Stomach smooth muscle (tissue), 2 donors: ENCODE measurements around the gene TLX1.

Source experiments
- H3K27ac ChIP-seq: one replicate; pipeline ENCODE4 v1.7.0; 2013; ENCODE audit warnings: mild to moderate bottlenecking, low read length, inconsistent platforms
- H3K27me3 ChIP-seq, 2 donors: one replicate each; pipeline ENCODE4 v1.7.0; 2013; ENCODE audit warnings: low read length in 2 of 2; ENCODE audit not compliant: insufficient read depth in 2 of 2, control insufficient read depth in 1 of 2
- H3K36me3 ChIP-seq, 2 donors: one replicate each; pipeline ENCODE4 v1.7.0; 2013; ENCODE audit warnings: low read length in 2 of 2; ENCODE audit not compliant: control insufficient read depth in 2 of 2, insufficient read depth in 2 of 2
- H3K4me1 ChIP-seq: one replicate; pipeline ENCODE4 v1.7.0; 2013; ENCODE audit warnings: low read length; ENCODE audit not compliant: control insufficient read depth, insufficient read depth
- H3K4me3 ChIP-seq, 2 donors: one replicate each; pipeline ENCODE4 v1.7.0; 2013; ENCODE audit warnings: low read length in 2 of 2
- H3K9ac ChIP-seq, 2 donors: one replicate each; pipeline ENCODE4 v1.7.0; 2013; ENCODE audit warnings: low read length in 2 of 2, mild to moderate bottlenecking in 1 of 2
- H3K9me3 ChIP-seq, 2 donors: one replicate each; pipeline ENCODE4 v1.7.0; 2013; ENCODE audit warnings: low read length in 2 of 2; ENCODE audit not compliant: control insufficient read depth in 2 of 2
- donor health status: healthy.
- donor health status: Pancreatic carcinoma.

The TLX1 gene

GRCh38 chr10:101095550-101096213, 35.4 kb upstream of the TLX1 start:
- Histone ChIP-seq H3K36me3 (no peaks in the 10 kb centered on the region), H3K4me3 (no peak overlapping the region), H3K9ac (no peak overlapping the region), H3K27ac (no peak overlapping the region), H3K27me3 (peaks cover 43 to 59% of the 10 kb centered on the region in 2 donors), H3K9me3 (peaks cover 0 to 7% of the 10 kb centered on the region in 2 donors), H3K4me1 (no peaks in the 10 kb centered on the region)

DNA sequence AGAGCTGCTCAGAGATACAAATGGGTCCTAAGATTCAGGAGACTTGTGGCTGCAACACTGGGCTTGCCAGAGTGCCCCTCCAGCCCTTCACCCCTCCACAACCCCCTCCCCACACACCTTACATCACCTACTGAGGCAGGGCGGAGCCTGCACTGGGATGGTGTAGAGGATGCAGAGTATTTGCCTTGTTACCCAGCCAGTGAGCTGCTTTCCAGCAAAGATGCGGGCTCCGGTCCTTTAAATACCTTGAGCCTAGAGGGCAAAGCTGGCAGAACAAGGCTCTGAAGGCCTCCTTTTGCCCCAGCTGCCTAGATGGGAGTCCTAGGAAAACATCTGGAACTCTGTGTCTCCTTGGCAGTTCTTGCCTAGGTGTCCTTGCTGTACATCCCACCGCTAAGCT, 34.7 kb upstream of the TLX1 start:
- H3K27ac ChIP-seq: no peak overlapping the region
- H3K4me1 ChIP-seq: no peaks in the 10 kb centered on the region
- H3K36me3 ChIP-seq: no peaks in the 10 kb centered on the region
- no peak overlapping the region for H3K9ac ChIP-seq
- peaks cover 0 to 7% of the 10 kb centered on the region in 2 donors for H3K9me3 ChIP-seq
- peaks cover 36 to 56% of the 10 kb centered on the region in 2 donors for H3K27me3 ChIP-seq
- no peak overlapping the region for H3K4me3 ChIP-seq

DNA sequence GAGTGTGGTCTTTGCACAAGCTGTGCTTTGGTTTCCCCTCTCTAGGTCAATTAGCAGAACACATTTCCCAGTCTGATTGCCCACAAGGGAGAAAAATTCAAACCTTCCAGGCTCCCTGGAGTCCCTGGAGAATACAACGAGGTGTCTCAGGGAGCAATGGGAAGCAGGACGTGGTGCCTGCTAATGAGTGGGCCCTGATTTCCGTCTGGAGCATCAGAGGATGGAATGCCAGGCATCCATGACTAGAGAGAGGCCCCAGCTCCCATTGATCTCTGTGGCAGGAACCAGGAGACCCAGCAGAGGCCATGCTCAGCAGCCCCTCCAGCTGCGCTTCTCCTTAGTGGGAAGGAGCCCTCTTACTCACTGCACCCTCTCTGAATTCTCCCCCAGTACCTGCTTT, 33.2 kb upstream of the TLX1 start:
- H3K9ac ChIP-seq: no peak overlapping the region
- H3K27ac ChIP-seq: no peak overlapping the region
- no peaks in the 10 kb centered on the region for H3K36me3 ChIP-seq
- peaks cover 0 to 7% of the 10 kb centered on the region in 2 donors for H3K9me3 ChIP-seq
- no peak overlapping the region for H3K4me3 ChIP-seq
- peaks cover 30 to 54% of the 10 kb centered on the region in 2 donors for H3K27me3 ChIP-seq
- H3K4me1 ChIP-seq: no peaks in the 10 kb centered on the region

DNA sequence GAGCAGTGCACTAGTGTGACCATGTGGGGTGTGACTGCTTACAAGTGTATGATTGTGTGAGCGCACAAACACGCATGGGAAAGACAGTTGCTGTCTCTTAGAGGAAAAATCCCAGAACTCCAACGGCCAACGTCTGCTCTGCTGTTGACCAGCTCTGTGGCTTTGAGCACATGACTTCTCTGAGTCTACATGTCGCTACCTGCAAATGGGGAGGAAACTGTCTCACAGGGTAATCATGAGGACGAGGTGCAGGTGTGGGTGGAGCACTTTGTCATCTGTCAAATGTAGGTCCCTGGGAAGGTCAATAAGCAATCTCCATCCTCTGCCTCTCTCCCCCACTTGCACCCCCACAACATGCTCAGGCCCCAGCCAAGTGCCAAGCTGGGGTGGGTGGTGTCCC, 31.2 kb upstream of the TLX1 start:
- Histone ChIP-seq H3K9ac (no peak overlapping the region), H3K27ac (no peak overlapping the region), H3K36me3 (no peaks in the 10 kb centered on the region), H3K27me3 (peaks cover 18 to 44% of the 10 kb centered on the region in 2 donors), H3K9me3 (peaks cover 0 to 7% of the 10 kb centered on the region in 2 donors), H3K4me3 (no peak overlapping the region), H3K4me1 (no peaks in the 10 kb centered on the region)

DNA sequence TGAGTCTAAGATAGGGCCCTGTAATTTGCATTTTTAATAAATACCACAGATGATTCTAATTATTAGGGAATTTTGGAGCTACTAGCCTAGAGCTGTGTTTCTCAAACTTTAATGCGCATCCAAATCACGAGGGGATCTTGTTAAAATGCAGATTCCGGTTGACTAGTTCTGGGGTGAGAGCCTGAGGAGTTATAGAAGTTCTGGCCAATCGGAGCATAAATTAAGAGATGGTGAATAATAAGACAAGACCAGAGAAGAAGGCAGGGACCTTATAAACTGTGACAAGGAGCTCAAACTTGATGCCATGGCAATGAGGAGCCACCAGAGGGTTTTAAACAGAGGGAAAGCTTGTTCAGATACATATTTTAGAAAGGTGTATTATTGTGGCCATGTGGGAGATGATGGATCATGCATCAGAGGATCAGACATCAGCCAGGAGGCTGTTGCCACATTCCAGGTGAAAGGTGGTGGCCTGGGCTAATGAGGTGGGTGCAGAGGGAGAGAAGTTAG, 29.7 kb upstream of the TLX1 start:
- H3K27ac ChIP-seq: no peak overlapping the region
- H3K36me3 ChIP-seq: no peaks in the 10 kb centered on the region
- peaks cover 12 to 30% of the 10 kb centered on the region in 2 donors for H3K27me3 ChIP-seq
- H3K4me1 ChIP-seq: no peaks in the 10 kb centered on the region
- H3K9me3 ChIP-seq: peaks cover 0 to 7% of the 10 kb centered on the region in 2 donors
- H3K9ac ChIP-seq: no peak overlapping the region
- no peak overlapping the region for H3K4me3 ChIP-seq

DNA sequence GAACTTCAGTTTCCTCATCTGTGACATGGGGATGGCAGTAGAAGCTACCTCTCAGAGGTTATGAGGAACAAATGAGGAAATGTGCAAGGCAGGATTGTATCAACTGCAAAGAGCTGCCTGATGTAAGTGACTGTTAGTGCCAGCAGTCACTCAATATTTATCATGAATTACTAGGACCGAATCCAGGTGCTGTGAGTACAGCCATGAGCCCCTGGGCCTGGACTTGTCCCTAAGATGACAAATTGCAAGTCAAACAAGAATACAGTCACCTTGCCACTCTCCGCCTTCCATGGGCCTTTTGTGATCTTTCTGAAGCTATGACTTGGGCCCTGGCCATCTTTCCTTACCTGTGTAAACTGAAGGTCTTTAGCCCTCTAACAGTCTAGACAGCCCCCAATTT, 27.7 kb upstream of the TLX1 start:
- Histone ChIP-seq H3K27ac (no peak overlapping the region), H3K9me3 (peaks cover 0 to 7% of the 10 kb centered on the region in 2 donors), H3K27me3 (peaks cover 25 to 35% of the 10 kb centered on the region in 2 donors), H3K4me1 (no peaks in the 10 kb centered on the region), H3K9ac (no peak overlapping the region), H3K36me3 (no peaks in the 10 kb centered on the region), H3K4me3 (no peak overlapping the region)

DNA sequence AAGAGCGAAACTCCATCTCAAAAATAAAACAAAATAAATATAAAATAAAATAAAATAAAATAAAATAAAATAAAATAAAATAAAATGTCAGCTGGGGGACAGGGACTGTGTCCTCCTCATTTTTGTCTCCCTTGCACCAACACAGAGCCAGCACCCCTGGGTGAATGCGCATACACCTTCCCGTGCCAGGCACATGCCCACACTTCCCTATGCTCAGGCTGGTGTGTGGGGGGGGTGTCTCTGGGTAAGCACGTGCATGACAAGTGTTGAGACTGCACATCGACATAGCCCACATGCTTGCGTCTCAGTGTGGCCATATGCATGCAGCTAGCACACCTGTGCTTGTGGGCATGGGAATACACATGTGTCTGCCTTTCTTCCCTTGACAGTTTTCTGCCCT, 24.7 kb upstream of the TLX1 start:
- no peaks in the 10 kb centered on the region for H3K4me1 ChIP-seq
- H3K36me3 ChIP-seq: no peaks in the 10 kb centered on the region
- H3K9ac ChIP-seq: no peak overlapping the region
- no peaks in the 10 kb centered on the region for H3K9me3 ChIP-seq
- no peak overlapping the region for H3K27ac ChIP-seq
- H3K4me3 ChIP-seq: no peak overlapping the region
- H3K27me3 ChIP-seq: peaks cover 13 to 22% of the 10 kb centered on the region in 2 donors

DNA sequence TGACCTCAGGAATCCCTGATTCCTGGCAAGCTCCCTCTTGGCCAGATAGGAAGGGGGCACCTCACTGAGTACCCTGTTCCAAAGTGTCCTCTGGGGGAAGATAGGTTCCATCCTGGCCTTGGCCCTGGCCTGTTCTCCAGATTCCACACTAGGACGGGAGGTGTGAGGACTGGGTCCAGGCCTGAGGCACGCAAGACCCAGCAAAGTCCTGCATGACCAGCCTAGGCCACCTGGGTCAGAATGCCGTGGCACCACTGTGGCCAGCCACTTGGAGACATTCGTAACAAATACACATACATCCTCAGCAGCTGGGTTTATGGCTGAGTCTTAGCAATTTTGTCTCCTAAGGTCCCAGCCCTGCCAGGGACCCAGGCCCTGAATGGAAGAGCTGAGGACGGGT, 23.3 kb upstream of the TLX1 start:
- no peaks in the 10 kb centered on the region for H3K4me1 ChIP-seq
- peaks cover 16 to 21% of the 10 kb centered on the region in 2 donors for H3K27me3 ChIP-seq
- H3K36me3 ChIP-seq: no peaks in the 10 kb centered on the region
- no peak overlapping the region for H3K4me3 ChIP-seq
- no peaks in the 10 kb centered on the region for H3K9me3 ChIP-seq
- H3K27ac ChIP-seq: no peak overlapping the region
- H3K9ac ChIP-seq: no peak overlapping the region

- no peak overlapping the region for H3K27ac ChIP-seq
These were observed 20.1 kb upstream of the TLX1 start for GRCh38 chr10:101110856-101111523.

GRCh38 chr10:101111547-101111946, 19.6 kb upstream of the TLX1 start:
- H3K9me3 ChIP-seq: no peaks in the 10 kb centered on the region
- H3K9ac ChIP-seq: no peak overlapping the region
- H3K4me1 ChIP-seq: no peaks in the 10 kb centered on the region
- no peak overlapping the region for H3K4me3 ChIP-seq
- H3K36me3 ChIP-seq: no peaks in the 10 kb centered on the region
- peaks cover 27 to 33% of the 10 kb centered on the region in 2 donors for H3K27me3 ChIP-seq
- H3K27ac ChIP-seq: no peak overlapping the region

More at GRCh38 chr10:101110856-101111523, 20.1 kb upstream of the TLX1 start:
- Histone ChIP-seq H3K9me3 (no peaks in the 10 kb centered on the region), H3K9ac (no peak overlapping the region), H3K4me3 (no peak overlapping the region), H3K36me3 (no peaks in the 10 kb centered on the region), H3K27me3 (peaks cover 27 to 28% of the 10 kb centered on the region in 2 donors), H3K4me1 (no peaks in the 10 kb centered on the region)
